NCI-H1694 treated with DMSO at 0.1 percent for 48 hours (cell line): ENCODE data around the gene TBX21.

Experiments
- DNase-seq: peaks from one replicate; lab custom pipeline; 2025; lab: John Stamatoyannopoulos, UW

TBX21 gene

DNA sequence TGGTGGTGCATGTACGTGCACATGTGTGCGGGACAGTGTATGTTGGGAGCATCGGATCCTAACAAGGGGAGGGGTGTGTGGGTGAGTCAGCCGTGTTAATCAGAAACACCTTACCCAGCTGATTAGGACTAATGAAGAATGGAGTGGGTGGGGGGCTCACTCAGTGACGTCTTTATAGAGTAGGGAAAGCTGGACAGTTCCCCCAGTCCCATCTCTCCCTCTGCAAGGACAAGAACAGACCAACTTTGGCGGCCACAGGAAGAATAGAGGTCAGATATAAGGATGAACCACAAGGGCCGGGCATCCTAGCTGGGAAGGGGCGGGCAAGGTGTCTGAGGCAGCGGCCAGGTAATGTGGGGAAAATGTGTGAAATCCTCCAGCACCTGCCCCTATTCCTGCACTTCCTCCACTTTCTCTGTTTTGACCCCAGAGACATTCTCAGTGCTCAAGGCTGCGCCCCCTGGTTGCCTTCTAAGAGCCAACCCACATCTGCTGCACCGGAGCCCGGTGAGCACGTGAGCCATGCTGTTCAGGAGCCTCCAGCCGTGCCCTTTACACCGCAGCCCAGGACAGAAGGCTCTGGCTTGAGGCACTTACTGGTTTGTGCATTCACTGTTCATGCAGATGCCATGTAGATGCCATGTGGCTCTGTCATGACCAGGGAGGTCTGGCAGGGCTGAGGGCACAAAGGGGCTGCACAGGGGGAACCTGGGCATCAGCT, 18.9 kb upstream of the TBX21 start:
- no peak for DNase-seq

GRCh38 chr17:47714773-47715396, 18.2 kb upstream of the TBX21 start:
- no peak for DNase-seq

DNA sequence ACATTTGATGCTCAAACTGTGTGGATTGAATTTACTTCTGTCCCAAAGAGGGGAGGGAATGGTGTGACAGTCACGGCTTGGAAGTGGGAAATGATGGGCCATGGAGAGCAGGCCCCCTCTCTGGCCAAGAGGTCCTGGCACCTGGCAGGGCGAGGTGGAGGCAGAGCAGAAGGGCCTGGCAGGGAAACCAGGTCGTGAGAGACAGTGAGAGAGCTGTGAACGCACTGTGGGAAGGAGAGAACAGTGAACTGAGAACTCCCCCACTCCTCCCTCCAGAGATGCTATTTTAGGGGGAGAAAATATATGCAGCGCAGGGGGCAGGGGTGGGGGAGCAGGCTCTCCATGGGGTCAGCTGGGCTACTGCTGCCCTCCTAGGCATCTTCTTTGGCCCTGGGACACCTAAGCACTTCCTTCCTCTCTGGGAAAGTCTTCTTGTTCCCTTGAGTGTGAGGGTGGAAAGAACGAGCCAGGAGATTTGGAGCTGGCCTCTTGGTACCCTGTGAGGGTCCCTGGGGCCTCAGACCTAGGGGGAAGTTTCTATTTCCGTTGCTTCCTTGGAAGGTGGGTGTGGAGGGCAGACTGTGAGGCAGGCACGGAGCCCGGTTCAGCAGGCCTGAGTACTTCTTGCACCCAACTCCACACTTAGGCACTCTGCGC, 17.2 kb upstream of the TBX21 start:
- no peak for DNase-seq

- DNase-seq, result no peak
Measured at GRCh38 chr17:47716375-47716774, 16.7 kb upstream of the TBX21 start.

- no peak for DNase-seq
Measured at GRCh38 chr17:47717261-47717697, 15.8 kb upstream of the TBX21 start.

GRCh38 chr17:47717979-47718621, 14.9 kb upstream of the TBX21 start:
- no peak for DNase-seq

DNA sequence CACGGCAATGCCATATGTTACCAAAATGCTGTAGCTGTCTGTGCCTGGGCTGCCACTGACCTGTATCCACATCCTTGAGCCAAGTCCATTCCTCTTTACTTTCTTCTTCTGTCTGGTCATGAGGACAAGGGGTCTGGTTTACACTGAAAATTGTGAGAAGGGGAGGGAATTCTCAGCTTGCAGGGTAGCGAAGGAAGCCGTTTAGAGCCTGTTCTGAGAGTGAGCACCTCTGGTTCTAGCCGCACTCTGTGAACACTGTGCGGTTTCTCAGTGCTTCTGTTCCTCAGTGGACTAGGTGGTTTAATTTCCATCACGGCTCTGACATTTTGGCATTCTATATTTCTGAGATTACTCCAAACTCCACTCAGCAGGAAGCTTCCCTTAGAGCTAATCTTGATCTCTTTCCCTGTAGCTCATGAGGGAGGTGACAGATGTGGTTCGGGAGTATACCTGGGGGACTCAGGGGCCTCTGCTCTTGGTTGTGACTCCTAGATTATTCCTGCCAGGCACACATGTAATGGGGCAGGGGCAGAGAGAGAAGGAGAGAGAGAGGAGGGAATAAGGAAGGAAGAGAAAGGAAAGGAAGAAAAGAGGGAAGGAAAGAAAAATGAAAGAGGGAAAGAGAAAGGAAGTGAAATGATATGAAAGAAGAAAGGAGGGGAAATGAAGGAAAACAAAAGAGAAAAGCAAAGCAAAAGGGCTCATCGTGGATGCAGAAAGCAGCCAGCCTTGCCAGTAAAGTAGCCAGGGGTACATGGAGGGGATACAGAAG, 14.2 kb upstream of the TBX21 start:
- DNase-seq, result no peak

- no peak for DNase-seq
Measured at GRCh38 chr17:47719411-47720152, 13.5 kb upstream of the TBX21 start.

DNA sequence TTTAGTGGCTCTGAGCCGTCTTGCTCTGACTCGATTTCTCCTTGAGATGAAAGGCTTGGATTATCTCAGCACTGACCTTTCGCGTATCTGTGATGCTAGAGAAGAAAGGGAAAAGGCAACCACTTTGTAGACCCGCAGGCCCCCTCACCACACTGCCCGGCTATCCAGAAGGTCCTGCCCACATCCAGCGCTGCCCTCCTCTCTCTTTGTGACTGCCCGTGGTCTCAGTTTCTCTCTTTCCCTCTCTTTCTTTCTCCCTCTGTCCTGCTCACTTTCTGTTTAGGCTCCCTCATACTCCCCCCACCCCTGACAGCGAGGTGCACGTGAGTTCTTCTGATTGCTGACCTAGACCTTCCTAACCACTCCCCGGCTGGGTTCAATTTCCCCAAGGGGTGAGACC, 12.8 kb upstream of the TBX21 start:
- no peak for DNase-seq

DNA sequence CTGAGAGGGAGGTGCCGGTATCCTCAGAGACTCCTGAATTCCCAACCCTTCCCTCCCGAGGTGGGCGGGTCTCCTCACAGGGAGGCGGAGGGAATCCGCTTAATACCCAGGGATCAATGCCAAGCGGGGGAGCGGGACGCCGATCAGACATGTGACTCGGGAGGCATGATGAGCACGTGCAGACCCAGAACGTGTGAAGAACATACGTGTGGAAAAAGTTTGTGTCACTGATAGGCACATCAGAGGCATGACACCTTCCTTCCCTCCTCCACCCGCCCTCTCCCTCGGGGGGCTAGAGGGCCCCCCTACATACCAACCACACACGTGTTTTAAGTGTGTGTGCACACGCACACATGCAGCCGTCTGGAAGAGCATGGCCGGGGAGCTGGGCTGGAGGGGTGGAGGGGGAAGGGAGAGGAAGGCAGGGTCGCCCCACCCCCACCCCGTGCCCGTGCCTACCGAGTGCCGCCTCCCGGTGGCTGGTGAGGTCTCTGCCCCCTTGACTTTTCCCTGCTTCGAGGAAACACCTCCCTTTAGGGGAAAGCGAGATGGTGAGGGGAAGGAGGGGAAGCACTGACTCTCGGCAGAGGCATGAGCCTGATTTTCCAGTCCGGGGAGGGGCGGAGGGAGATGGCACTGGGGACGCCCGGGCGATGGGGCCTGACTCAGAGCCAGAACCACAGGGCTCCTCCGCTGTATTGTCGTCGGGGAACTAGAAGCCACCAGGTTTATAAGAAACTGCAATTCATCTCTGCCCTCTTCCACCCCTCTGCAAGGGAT, 12.1 kb upstream of the TBX21 start:
- DNase-seq, result no peak

- DNase-seq, result no peak
Measured at GRCh38 chr17:47721725-47722124, 11.3 kb upstream of the TBX21 start.

- DNase-seq, result no peak
Measured at GRCh38 chr17:47724705-47725104, 8.3 kb upstream of the TBX21 start.

DNA sequence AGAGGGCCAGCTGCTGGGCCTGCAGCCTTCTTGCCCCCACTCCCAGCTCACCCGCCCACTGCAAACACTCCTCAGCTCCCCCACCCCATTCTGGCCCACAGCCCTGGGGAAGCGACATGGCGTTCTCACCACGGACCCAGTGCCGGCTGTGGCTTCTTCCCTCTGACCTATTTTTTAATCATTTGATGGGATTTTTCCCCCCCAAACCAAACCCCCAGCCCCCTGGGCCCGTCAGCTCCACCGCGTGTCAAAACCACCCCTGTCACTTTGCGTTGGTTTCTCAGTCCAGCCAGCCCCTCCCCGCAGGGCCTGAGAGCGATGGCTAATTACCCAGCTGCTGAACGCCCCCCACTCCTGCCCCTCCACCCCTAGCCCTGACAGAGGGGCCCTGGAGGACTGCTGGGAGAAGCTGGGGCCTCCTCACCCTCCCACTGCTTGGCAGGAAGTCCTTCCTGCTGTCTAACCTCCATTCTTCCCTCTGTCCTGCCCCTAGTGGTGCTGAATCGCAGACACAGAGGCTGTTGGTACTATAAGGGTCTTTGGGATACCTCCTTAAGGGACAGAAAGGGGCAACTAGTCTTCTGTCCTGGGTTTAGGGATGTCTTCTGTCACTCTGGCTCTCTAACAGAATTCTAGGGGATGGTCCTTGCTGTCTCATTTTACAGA, 7.5 kb upstream of the TBX21 start:
- DNase-seq, result no peak

DNA sequence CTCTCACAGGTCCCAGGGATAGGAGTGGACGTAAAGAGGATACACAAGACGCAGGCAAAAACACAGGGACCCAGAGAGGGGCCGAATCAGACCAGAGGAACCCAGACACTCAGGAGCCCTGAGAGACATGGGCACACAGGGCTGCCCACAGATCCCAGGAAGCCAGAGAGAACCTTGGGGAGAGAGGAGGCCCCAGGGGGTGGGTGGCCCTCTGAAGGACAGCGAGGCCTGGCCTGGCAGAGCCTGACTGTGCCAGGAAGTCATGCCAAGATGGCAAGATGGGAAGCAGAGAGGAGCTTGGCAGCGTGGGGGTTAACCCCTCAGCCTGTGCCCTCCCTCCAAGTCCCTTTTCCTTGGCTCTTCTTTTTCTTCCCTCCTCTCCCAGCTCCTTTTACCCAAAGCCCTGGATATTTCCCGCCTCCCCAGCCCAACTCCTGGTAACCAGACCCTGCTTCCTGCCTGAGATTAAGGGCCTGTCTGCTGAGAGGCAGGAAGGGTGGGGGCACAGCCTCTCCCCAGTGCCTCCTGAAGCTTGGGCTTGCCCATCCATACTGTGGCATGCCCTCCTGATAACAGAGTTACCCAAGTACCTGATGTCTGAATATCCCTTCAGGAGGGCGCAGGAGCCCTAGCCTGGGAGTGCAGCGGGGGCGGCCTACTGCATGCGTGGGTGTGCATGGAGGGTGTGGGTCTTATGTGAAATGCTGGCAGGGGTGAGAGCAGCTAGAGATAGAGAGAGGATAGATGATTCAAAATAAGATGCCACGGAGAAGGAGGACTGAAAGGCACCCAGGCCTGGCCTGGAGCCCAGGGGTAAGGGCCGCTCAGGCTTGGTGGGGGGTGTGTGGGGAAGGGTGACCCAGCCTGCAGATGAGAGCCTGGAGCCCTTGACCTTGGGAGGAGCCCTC, 6.0 kb upstream of the TBX21 start:
- DNase-seq, result no peak

DNA sequence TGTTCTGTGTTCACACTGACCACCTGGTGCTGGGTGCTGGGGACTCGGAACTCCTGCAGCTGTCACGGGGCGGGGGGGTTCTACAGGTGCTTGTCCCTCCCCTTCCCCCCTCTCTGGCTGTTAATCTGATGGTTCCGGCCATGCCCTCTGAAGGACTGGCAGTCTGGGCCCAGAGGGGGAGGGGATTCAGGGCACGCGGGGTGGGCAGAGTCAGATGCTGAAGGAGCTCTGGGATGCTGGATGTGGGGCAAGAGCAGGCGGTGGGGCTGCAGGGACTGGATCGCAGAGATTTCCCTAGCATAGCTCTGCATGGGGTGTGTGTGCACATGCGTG, 5.4 kb upstream of the TBX21 start:
- DNase-seq, result no peak

DNA sequence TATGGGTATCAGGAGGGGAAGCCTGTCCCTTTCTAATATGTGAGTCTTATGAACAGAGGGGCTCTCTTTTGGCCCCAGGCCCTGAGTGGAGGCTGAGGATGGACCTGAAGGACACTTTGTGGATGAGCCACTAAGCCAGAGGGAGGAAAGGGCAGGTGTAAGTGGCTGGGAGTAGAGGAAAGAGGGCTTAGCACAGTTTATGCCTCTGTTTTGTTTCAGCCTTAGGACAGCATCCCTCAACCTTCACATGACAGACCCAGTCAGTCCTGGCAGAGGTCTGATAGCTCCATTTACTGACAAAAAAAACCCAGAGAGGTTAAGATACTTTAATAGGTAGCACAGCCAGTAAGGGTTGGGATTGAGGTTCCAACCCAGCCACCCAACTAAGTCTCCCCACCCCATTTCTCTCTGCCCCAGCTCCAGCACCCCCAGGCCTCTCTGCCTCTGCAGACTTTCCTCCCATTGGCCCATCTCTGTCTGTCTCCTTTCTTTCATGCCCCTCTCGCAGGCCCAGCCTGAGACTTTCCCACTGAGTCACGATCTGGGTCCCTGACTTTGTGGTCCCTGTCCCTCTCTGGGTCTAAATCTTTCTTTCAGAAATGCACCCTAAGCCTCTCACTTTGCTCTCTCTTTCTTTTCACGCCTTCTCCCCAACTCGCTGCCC, 4.7 kb upstream of the TBX21 start:
- DNase-seq, result no peak

GRCh38 chr17:47729476-47729875, 3.6 kb upstream of the TBX21 start:
- no peak for DNase-seq

DNA sequence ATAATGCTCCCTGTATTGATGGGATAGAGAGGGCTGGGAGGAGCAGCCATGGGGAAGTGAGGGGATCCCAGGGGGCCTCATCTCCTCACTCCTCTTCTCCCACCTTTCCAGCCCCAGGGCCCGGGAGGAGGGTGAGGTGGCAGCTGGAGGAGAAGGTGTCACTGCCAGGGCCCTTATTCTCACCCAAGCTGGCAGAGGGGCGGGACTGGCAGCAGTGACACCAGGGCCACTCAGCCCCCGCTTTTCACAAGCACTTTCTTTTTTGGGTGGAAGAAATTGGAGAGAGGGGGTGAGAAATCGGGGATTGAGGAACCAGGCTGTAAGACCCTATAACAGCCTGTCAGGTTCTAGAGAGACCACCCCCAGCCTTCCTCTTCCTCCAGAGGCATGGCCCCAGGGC, 2.4 kb upstream of the TBX21 start:
- DNase-seq, result no peak

DNA sequence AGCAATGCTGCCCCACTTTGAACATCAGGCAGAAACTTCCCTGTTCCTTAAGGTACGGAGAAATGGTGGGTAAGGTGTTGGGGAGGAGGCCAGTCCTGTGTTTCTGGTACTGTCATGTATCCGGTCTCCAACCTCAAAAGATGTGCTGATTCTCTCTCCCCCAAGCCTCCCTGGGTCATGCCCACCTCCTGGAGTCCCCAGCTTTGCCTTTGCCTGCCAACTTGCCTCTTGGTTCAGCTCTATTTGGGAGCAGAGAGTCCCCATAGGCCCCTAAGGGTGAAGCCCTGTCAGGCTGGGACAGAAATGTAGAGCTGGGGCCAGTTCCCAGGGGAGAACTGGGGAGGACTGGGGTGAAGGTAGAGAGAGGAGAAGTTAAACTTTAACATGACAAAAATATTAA, 1.6 kb upstream of the TBX21 start:
- DNase-seq, result no peak
